Activated CD4-positive, alpha-beta T cell treated with anti-CD3 and anti-CD28 coated beads for 24 hours (primary cell): Measurements from ENCODE around the gene KHDC4.
A peak's percentile ranks its signal among the peaks of the same experiment; 100 is the strongest.
"Not testable (repeated sequence)": the region's sequence is repeated elsewhere in the genome, so short reads cannot be mapped to it uniquely, and the experiment has no call there.

Source experiments
- DNase-seq, 2 donors: peaks; one replicate each; pipeline ENCODE4 v3.0.0-alpha.2; 2020; ENCODE audit warnings: low read depth in 2 of 2

The KHDC4 gene

GRCh38 chr1:155940993-155941844 lies 7.0 kb upstream of the KHDC4 start, which contains the start of gene RXFP4:
RXFP4 (plus strand) TSS chr1:155941638; CDS start chr1:155941710, 72 bp downstream.
- DNase-seq, result no peak

- DNase-seq, result no peak
Observed at GRCh38 chr1:155940482-155940992, 6.3 kb upstream of the KHDC4 start.

- peak in 1 of 2 donors; percentile 26 for DNase-seq
Observed at GRCh38 chr1:155938220-155938627, 4.0 kb upstream of the KHDC4 start.

- no peak for DNase-seq
Observed at GRCh38 chr1:155934936-155935590, 850 bp upstream of the KHDC4 start.

- no peak for DNase-seq
Observed at GRCh38 chr1:155933591-155934096, 569 bp downstream of the KHDC4 start.

- no peak for DNase-seq
Observed at GRCh38 chr1:155932487-155932886, 1.7 kb downstream of the KHDC4 start.

GRCh38 chr1:155932081-155932480 lies 2.1 kb downstream of the KHDC4 start:
- no peak for DNase-seq

GRCh38 chr1:155931332-155932038 lies 2.7 kb downstream of the KHDC4 start:
- no peak for DNase-seq

GRCh38 chr1:155930725-155931124 lies 3.5 kb downstream of the KHDC4 start:
- DNase-seq, result not testable (repeated sequence)

GRCh38 chr1:155929057-155929456 lies 5.2 kb downstream of the KHDC4 start:
- DNase-seq, result no peak

- no peak for DNase-seq
Observed at GRCh38 chr1:155925506-155925905, 8.7 kb downstream of the KHDC4 start.

- DNase-seq, result no peak
Observed at GRCh38 chr1:155920717-155921116, 13.5 kb downstream of the KHDC4 start.

GRCh38 chr1:155919801-155920200 lies 14.4 kb downstream of the KHDC4 start:
- no peak for DNase-seq

- no peak for DNase-seq
Observed at GRCh38 chr1:155918660-155919059, 15.6 kb downstream of the KHDC4 start.

- DNase-seq, result no peak
Observed at GRCh38 chr1:155913969-155914757, 20.1 kb downstream of the KHDC4 start.

- DNase-seq, result no peak
Observed at GRCh38 chr1:155912056-155912536, 22.1 kb downstream of the KHDC4 start.

- DNase-seq, result peak; percentile 77 to 82
Observed at GRCh38 chr1:155911156-155912055, 22.8 kb downstream of the KHDC4 start, which contains the start of gene RIT1. RIT1 (minus strand) TSS chr1:155911349; CDS start chr1:155910761, 588 bp downstream.

GRCh38 chr1:155910621-155911121 lies 23.5 kb downstream of the KHDC4 start:
- no peak for DNase-seq

- no peak for DNase-seq
Observed at GRCh38 chr1:155909894-155910293, 24.3 kb downstream of the KHDC4 start.

- DNase-seq, result no peak
Observed at GRCh38 chr1:155904261-155904660, 30.0 kb downstream of the KHDC4 start.
